T-cell (primary cell): ENCODE data around the gene TSHR. TPM values are rescaled to one million over a fixed set of nuclear protein-coding genes. Genes with fewer than 3 reads are reported as not detected.
"Not testable (repeated sequence)": the region's sequence is repeated elsewhere in the genome, so short reads cannot be mapped to it uniquely, and the experiment has no call there.

Experiments used
- ATAC-seq, 4 experiments: fragments of 200-7000 bp in 3 of 4; fragments of 150-1000 bp in 1 of 4; cut with Tn5 transposase; replicated peaks in 1 of 4; 1 replicate in 3 of 4; 2 replicates in 1 of 4; pipeline ENCODE4 v1.10.0; 2021; ENCODE audit warnings: moderate library complexity in 3 of 4, mild to moderate bottlenecking in 2 of 4, moderate number of reproducible peaks in 1 of 4
- CTCF ChIA-PET, 2 donors: fragments of 300-600 bp; sonication (Branson Sonifier 250); formaldehyde crosslinking; loops; one replicate each; lab custom pipeline; 2022; ENCODE audit warnings: antibody characterized with exemption in 2 of 2; lab: Charles Lee
- POLR2A ChIA-PET, 2 donors: fragments of 300-600 bp; sonication (Branson Sonifier 250); formaldehyde crosslinking; loops; one replicate each; lab custom pipeline; 2022; ENCODE audit warnings: antibody characterized with exemption in 2 of 2; lab: Charles Lee
- DNase-seq, 35 experiments: peaks; one replicate each; pipeline versions ENCODE4 v3.0.0 to v3.0.0-alpha.2; 2013 to 2023
- H3K27ac ChIP-seq: one replicate; pipeline ENCODE4 v1.5.1; 2013; ENCODE audit warnings: low read length
- H3K27me3 ChIP-seq, 2 experiments: replicated peaks in 1 of 2; 1 replicate in 1 of 2; 2 replicates in 1 of 2; pipeline versions ENCODE4 v1.6.1 to v1.7.0; 2013; ENCODE audit warnings: low read length in 1 of 2, mixed read lengths in 1 of 2; ENCODE audit not compliant: control insufficient read depth in 2 of 2, insufficient read depth in 2 of 2; ENCODE audit errors: extremely low read depth in 1 of 2
- H3K36me3 ChIP-seq, 2 donors: 1 replicate in 1 of 2; 2 replicates in 1 of 2; pipeline versions ENCODE4 v1.6.1 to v1.7.0; 2013; ENCODE audit warnings: low read length in 1 of 2; ENCODE audit not compliant: control insufficient read depth in 2 of 2, insufficient read depth in 1 of 2; ENCODE audit errors: extremely low read depth in 1 of 2
- H3K4me1 ChIP-seq, 2 experiments: 1 replicate in 1 of 2; 2 replicates in 1 of 2; pipeline versions ENCODE4 v1.6.1 to v1.7.0; 2013; ENCODE audit warnings: low read length in 2 of 2, mixed read lengths in 1 of 2; ENCODE audit not compliant: insufficient read depth in 2 of 2, control insufficient read depth in 1 of 2; ENCODE audit errors: extremely low read depth in 1 of 2
- H3K4me3 ChIP-seq, 2 donors: 1 replicate in 1 of 2; 2 replicates in 1 of 2; pipeline versions ENCODE4 v1.5.1 to v1.7.0; 2013; ENCODE audit warnings: mild to moderate bottlenecking in 2 of 2, low read length in 1 of 2, moderate library complexity in 1 of 2; ENCODE audit not compliant: control insufficient read depth in 1 of 2; ENCODE audit errors: extremely low read depth in 1 of 2
- H3K9me3 ChIP-seq: 2 replicates; pipeline ENCODE4 v1.7.0; 2013
- H3K27ac Mint-ChIP-seq, 2 donors: one replicate each; pipeline ENCODE4 v1.8.0; 2020 to 2021; ENCODE audit warnings: mild to moderate bottlenecking in 2 of 2, mixed read lengths in 2 of 2
- H3K27me3 Mint-ChIP-seq, 2 donors: one replicate each; pipeline ENCODE4 v1.8.0; 2021 to 2022; ENCODE audit warnings: mixed read lengths in 2 of 2
- H3K36me3 Mint-ChIP-seq: one replicate; pipeline ENCODE4 v1.8.0; 2021; ENCODE audit warnings: mixed read lengths
- H3K4me1 Mint-ChIP-seq, 3 donors: one replicate each; pipeline ENCODE4 v1.8.0; 2020 to 2022; ENCODE audit warnings: mixed read lengths in 3 of 3, mild to moderate bottlenecking in 1 of 3
- H3K4me3 Mint-ChIP-seq, 3 donors: one replicate each; pipeline ENCODE4 v1.8.0; 2020 to 2022; ENCODE audit warnings: mild to moderate bottlenecking in 3 of 3, mixed read lengths in 3 of 3, moderate library complexity in 3 of 3
- H3K9me3 Mint-ChIP-seq, 3 donors: one replicate each; pipeline ENCODE4 v1.8.0; 2020 to 2022; ENCODE audit warnings: mixed read lengths in 3 of 3
- WGBS: methylation state at CpG from one replicate; pipeline ENCODE4 v1.1.5; 2013; ENCODE audit warnings: missing lambda C conversion rate; ENCODE audit not compliant: insufficient coverage; 5-methylcytosine and 5-hydroxymethylcytosine counted together
- total RNA-seq, 35 experiments: library from RNA in 6 of 35; stranded (reverse) in 6 of 35; fragments of 120-200 nt in 1 of 35; gene quantifications; one replicate each; pipeline versions ENCODE4 v1.2.1 to v1.2.4 and lab custom pipeline; 2013 to 2026

Gene TSHR
- total RNA-seq, 5 donors from 2014 or later (not counting 1 experiment from before 2014, with no cell fraction given) = 0.25 to 1.7 (median 0.86) TPM

GRCh38 chr14:81006266-81006665 is 50.8 kb downstream of the TSHR start:
- POLR2A ChIA-PET = interaction anchor here in 1 of 2 donors (0.6 kb wide), 1 partner anchor 170 kb away, joined by 3 read pairs; no protein-coding TSS in a partner anchor
- CTCF ChIA-PET = no interaction called here
- H3K4me1 Mint-ChIP-seq = no peaks in the 10 kb centered on the region
- no peak for ATAC-seq
- Histone ChIP-seq H3K4me3 (no peak overlapping the region), H3K27me3 (no peaks in the 10 kb centered on the region), H3K4me1 (no peaks in the 10 kb centered on the region), H3K27ac (no peak overlapping the region), H3K9me3 (no peaks in the 10 kb centered on the region), H3K36me3 (no peaks in the 10 kb centered on the region)
- H3K27me3 Mint-ChIP-seq = peaks cover 3 to 4% of the 10 kb centered on the region in 2 donors
- no peaks in the 10 kb centered on the region for H3K36me3 Mint-ChIP-seq
- no peak for DNase-seq
- no CpG with 5 or more reads among the region's 3 CpGs for WGBS
- H3K9me3 Mint-ChIP-seq = no peaks in the 10 kb centered on the region
- no peak overlapping the region for H3K27ac Mint-ChIP-seq
- H3K4me3 Mint-ChIP-seq = no peak overlapping the region

DNA sequence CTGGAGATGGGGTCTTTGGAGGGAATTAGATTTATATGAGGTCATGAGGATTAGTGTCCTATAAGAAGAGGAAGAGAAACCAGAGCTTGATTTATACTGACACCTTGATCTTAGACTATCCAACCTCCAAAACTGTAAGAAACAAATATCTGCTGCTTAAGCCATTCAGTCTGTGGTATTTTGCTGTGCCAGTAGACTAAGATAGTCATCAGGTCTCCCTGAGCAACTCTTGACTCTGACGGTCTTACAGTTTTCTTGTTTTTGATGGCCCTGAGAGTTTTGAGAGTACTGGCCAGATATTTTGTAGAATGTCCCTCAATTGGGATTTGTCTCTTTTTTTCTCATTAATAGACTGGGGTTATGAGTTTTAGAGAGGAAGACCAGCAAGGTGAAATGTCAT is 51.7 kb downstream of the TSHR start:
- Histone ChIP-seq H3K36me3 (no peaks in the 10 kb centered on the region), H3K9me3 (no peaks in the 10 kb centered on the region), H3K27me3 (no peaks in the 10 kb centered on the region), H3K27ac (no peak overlapping the region), H3K4me1 (no peaks in the 10 kb centered on the region), H3K4me3 (no peak overlapping the region)
- no peak for ATAC-seq
- Mint-ChIP-seq H3K4me1 (no peaks in the 10 kb centered on the region), H3K36me3 (no peaks in the 10 kb centered on the region), H3K27ac (no peak overlapping the region), H3K27me3 (peaks cover 3 to 4% of the 10 kb centered on the region in 2 donors), H3K9me3 (no peaks in the 10 kb centered on the region), H3K4me3 (no peak overlapping the region)
- no CpG with 5 or more reads among the region's 1 CpG for WGBS
- DNase-seq = no peak
- POLR2A ChIA-PET = interaction anchor here in 1 of 2 donors (0.6 kb wide), 1 partner anchor 170 kb away, joined by 3 read pairs; no protein-coding TSS in a partner anchor
- CTCF ChIA-PET = no interaction called here

GRCh38 chr14:81009346-81009745 is 53.9 kb downstream of the TSHR start:
- Histone ChIP-seq H3K36me3 (no peaks in the 10 kb centered on the region), H3K9me3 (no peaks in the 10 kb centered on the region), H3K27ac (no peak overlapping the region), H3K27me3 (no peaks in the 10 kb centered on the region), H3K4me3 (no peak overlapping the region), H3K4me1 (no peaks in the 10 kb centered on the region)
- CTCF ChIA-PET = interaction anchor here (1.0 to 1.4 kb wide), 3 partner anchors 12 to 13 kb away, joined by 4 to 6 read pairs (median 5); no protein-coding TSS in a partner anchor
- DNase-seq (no peak), ATAC-seq (no peak)
- WGBS = no CpG with 5 or more reads among the region's 2 CpGs
- no peaks in the 10 kb centered on the region for H3K36me3 Mint-ChIP-seq
- no peak overlapping the region for H3K27ac Mint-ChIP-seq
- peaks cover 0 to 4% (median 0%) of the 10 kb centered on the region in 3 donors for H3K9me3 Mint-ChIP-seq
- POLR2A ChIA-PET = no interaction called here
- peaks cover 0 to 6% of the 10 kb centered on the region in 2 donors for H3K27me3 Mint-ChIP-seq
- H3K4me3 Mint-ChIP-seq = no peak overlapping the region
- no peaks in the 10 kb centered on the region for H3K4me1 Mint-ChIP-seq

GRCh38 chr14:81018251-81018650 is 62.8 kb downstream of the TSHR start:
- Mint-ChIP-seq H3K36me3 (no peaks in the 10 kb centered on the region), H3K4me1 (no peaks in the 10 kb centered on the region), H3K27ac (no peak overlapping the region), H3K9me3 (peaks cover 0 to 4% (median 0%) of the 10 kb centered on the region in 3 donors), H3K4me3 (no peak overlapping the region), H3K27me3 (peaks cover 10 to 24% of the 10 kb centered on the region in 2 donors)
- Histone ChIP-seq H3K36me3 (no peaks in the 10 kb centered on the region), H3K27me3 (no peaks in the 10 kb centered on the region), H3K4me3 (no peak overlapping the region), H3K9me3 (no peaks in the 10 kb centered on the region), H3K27ac (no peak overlapping the region), H3K4me1 (no peaks in the 10 kb centered on the region)
- DNase-seq = no peak
- no peak for ATAC-seq
- CTCF ChIA-PET = no interaction called here
- POLR2A ChIA-PET = interaction anchor here in 1 of 2 donors (0.7 kb wide), 1 partner anchor 388 kb away, joined by 10 read pairs; no protein-coding TSS in a partner anchor
- WGBS = no CpG with 5 or more reads among the region's 3 CpGs

DNA sequence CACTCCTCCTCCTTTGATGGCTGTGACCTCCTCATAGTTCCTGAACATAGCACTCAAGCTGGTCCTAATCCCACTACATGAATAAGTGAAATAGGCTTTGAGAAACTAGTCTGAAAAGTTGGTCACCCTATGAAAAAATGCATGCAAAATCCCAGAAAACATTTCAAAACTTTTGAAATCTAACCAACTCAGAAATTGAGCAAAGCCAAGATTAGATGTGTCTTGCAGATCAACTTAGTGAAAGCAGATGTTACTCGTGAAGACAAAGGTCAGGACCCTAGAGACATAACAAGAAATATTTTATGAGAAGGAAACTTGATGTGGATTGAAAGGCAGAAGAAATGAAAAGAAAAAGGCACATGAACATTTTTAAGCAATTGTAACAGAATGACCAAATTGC is 63.3 kb downstream of the TSHR start:
- Histone ChIP-seq H3K27me3 (no peaks in the 10 kb centered on the region), H3K9me3 (no peaks in the 10 kb centered on the region), H3K4me1 (no peaks in the 10 kb centered on the region), H3K4me3 (no peak overlapping the region), H3K27ac (no peak overlapping the region), H3K36me3 (no peaks in the 10 kb centered on the region)
- no peak overlapping the region for H3K27ac Mint-ChIP-seq
- H3K27me3 Mint-ChIP-seq = peaks cover 10 to 24% of the 10 kb centered on the region in 2 donors
- DNase-seq (no peak), ATAC-seq (no peak)
- no peak overlapping the region for H3K4me3 Mint-ChIP-seq
- peaks cover 0 to 2% (median 0%) of the 10 kb centered on the region in 3 donors for H3K9me3 Mint-ChIP-seq
- no peaks in the 10 kb centered on the region for H3K36me3 Mint-ChIP-seq
- no CpG with 5 or more reads among the region's 1 CpG for WGBS
- POLR2A ChIA-PET = no interaction called here
- no peaks in the 10 kb centered on the region for H3K4me1 Mint-ChIP-seq
- CTCF ChIA-PET = no interaction called here

DNA sequence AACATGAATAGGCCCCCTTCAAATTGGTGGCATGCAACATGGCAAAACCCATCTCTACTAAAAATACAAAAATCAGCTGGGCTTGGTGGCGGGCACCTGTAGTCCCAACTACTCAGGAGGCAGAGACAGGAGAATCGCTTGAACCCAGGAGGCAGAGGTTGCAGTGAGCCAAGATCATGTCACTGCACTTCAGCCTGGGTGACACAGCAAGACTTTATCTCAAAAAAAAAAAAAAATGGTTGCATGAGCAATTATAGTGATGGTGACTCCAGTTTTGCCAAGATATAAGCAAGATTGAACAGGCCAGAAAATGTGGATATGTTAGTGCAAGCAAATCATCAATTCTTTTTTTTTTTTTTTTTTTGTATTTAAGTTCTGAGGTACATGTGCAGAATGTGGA is 63.7 kb downstream of the TSHR start:
- CTCF ChIA-PET, H3K27me3 ChIP-seq, H3K27ac ChIP-seq, H3K36me3 ChIP-seq, H3K9me3 Mint-ChIP-seq, H3K27ac Mint-ChIP-seq, DNase-seq, ATAC-seq, H3K4me1 Mint-ChIP-seq, H3K4me3 ChIP-seq, H3K4me1 ChIP-seq, H3K9me3 ChIP-seq, POLR2A ChIA-PET, H3K4me3 Mint-ChIP-seq, H3K36me3 Mint-ChIP-seq: not testable (repeated sequence)
- WGBS = no CpG with 5 or more reads among the region's 2 CpGs
- peaks cover 10 to 21% of the 10 kb centered on the region in 2 donors for H3K27me3 Mint-ChIP-seq
